Erythroblast (primary cell): Measurements from ENCODE around the gene COMMD10.

Experiments used
- GATA1 ChIP-seq: IDR thresholded peaks from 2 replicates; pipeline ENCODE4 v1.6.1; 2011; ENCODE audit warnings: low read depth, mild to moderate bottlenecking, control low read depth, low read length, moderate library complexity
- POLR2A ChIP-seq: IDR thresholded peaks from 2 replicates; pipeline ENCODE4 v1.6.1; 2011; ENCODE audit warnings: mild to moderate bottlenecking, low read length

- TF ChIP-seq POLR2A (no peak), GATA1 (no peak)
These were observed 46.0 kb upstream of the COMMD10 start for GRCh38 chr5:116038817-116039216.
